Smooth muscle cell (in vitro differentiated cells): ENCODE results near the gene TMEM212. TPM values are rescaled to one million over a fixed set of nuclear protein-coding genes. Genes with fewer than 3 reads are reported as not detected.

Experiments
- DNase-seq: peaks from one replicate; lab custom pipeline; 2025; ENCODE audit not compliant: unreplicated experiment; lab: John Stamatoyannopoulos, UW
- H2AFZ ChIP-seq: fragments of 200-600 bp; sonication (generic); 2 replicates; pipeline ENCODE4 v1.6.0; 2016; ENCODE audit warnings: antibody characterized with exemption, low read depth, mild to moderate bottlenecking
- H3F3A ChIP-seq: fragments of 200-600 bp; sonication (generic); 2 replicates; pipeline ENCODE4 v1.6.0; 2017; ENCODE audit warnings: antibody characterized with exemption, low read depth
- H3K27ac ChIP-seq: fragments of 200-600 bp; sonication (generic); 2 replicates; pipeline ENCODE4 v1.5.1; 2016; ENCODE audit warnings: low read depth, mild to moderate bottlenecking
- H3K27me3 ChIP-seq: fragments of 200-600 bp; sonication (generic); 2 replicates; pipeline ENCODE4 v1.6.1; 2016; ENCODE audit warnings: low read depth, mild to moderate bottlenecking
- H3K36me3 ChIP-seq: fragments of 200-600 bp; sonication (generic); 2 replicates; pipeline ENCODE4 v1.5.1; 2016; ENCODE audit warnings: low read depth
- H3K4me1 ChIP-seq: fragments of 200-600 bp; sonication (generic); 2 replicates; pipeline ENCODE4 v1.5.1; 2016; ENCODE audit warnings: low read depth
- H3K4me2 ChIP-seq: fragments of 200-600 bp; sonication (generic); 2 replicates; pipeline ENCODE4 v1.6.0; 2016; ENCODE audit warnings: mild to moderate bottlenecking
- H3K4me3 ChIP-seq: fragments of 200-600 bp; sonication (generic); 2 replicates; pipeline ENCODE4 v1.5.1; 2016; ENCODE audit warnings: mild to moderate bottlenecking
- H3K79me2 ChIP-seq: fragments of 200-600 bp; sonication (generic); 2 replicates; pipeline ENCODE4 v1.6.0; 2016; ENCODE audit warnings: low read depth, mild to moderate bottlenecking
- H3K9ac ChIP-seq: fragments of 200-600 bp; sonication (generic); 2 replicates; pipeline ENCODE4 v1.6.0; 2016; ENCODE audit warnings: low read depth
- H3K9me3 ChIP-seq: fragments of 200-600 bp; sonication (generic); replicated peaks from 2 replicates; pipeline ENCODE4 v1.5.1; 2016; ENCODE audit warnings: low read depth
- H4K20me1 ChIP-seq: fragments of 200-600 bp; sonication (generic); 2 replicates; pipeline ENCODE4 v1.6.0; 2016; ENCODE audit warnings: low read depth
- WGBS: methylation state at CpG from one replicate; pipeline ENCODE4 v1.1.7; 2016; ENCODE audit warnings: low lambda C conversion rate; 5-methylcytosine and 5-hydroxymethylcytosine counted together
- polyA plus RNA-seq: library from polyadenylated mRNA; unstranded; fragments of >200 nt; fragmentation: Nextera tagmentation; extraction: Ambion mirVana; gene quantifications from 2 replicates; pipeline ENCODE4 v1.2.1, GENCODE V29; 2016
- total RNA-seq: library from RNA; depleted of rRNA; stranded (reverse); fragments of >200 nt; gene quantifications from 2 replicates; pipeline ENCODE4 v1.2.3, GENCODE V29; 2014
- TF ChIP-seq, protein P1 (sequence below): fragments of 200-600 bp; sonication (generic); IDR thresholded peaks from 2 replicates; pipeline ENCODE4 v1.5.1; 2017; ENCODE audit warnings: borderline replicate concordance, mild to moderate bottlenecking, antibody characterized with exemption; ENCODE audit not compliant: insufficient read depth, poor library complexity, severe bottlenecking

The TMEM212 gene
- total and polyA plus RNA-seq, 2 experiments from 2014 or later: not detected

DNA sequence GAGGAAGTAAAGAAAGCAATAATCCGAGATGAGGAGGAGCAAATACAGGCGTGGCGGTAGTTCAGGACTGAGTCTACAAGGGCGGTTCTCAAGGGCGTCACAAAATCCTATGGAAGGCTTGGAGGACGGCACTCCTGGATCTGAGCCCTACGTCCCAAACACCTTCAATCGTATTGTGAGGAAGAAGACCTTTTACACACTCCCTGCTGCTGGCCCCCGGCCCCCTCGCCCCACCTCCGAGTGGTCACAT, 33.6 kb upstream of the TMEM212 start:
- no peaks in the 10 kb centered on the region for H3K36me3 ChIP-seq
- no peaks in the 10 kb centered on the region for H3K9me3 ChIP-seq
- no peaks in the 10 kb centered on the region for H3K4me1 ChIP-seq
- TF ChIP-seq, protein P1, sequence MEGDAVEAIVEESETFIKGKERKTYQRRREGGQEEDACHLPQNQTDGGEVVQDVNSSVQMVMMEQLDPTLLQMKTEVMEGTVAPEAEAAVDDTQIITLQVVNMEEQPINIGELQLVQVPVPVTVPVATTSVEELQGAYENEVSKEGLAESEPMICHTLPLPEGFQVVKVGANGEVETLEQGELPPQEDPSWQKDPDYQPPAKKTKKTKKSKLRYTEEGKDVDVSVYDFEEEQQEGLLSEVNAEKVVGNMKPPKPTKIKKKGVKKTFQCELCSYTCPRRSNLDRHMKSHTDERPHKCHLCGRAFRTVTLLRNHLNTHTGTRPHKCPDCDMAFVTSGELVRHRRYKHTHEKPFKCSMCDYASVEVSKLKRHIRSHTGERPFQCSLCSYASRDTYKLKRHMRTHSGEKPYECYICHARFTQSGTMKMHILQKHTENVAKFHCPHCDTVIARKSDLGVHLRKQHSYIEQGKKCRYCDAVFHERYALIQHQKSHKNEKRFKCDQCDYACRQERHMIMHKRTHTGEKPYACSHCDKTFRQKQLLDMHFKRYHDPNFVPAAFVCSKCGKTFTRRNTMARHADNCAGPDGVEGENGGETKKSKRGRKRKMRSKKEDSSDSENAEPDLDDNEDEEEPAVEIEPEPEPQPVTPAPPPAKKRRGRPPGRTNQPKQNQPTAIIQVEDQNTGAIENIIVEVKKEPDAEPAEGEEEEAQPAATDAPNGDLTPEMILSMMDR: no peak
- peak overlapping the region; percentile 38 for H2AFZ ChIP-seq
- peak overlapping the region; percentile 66 for H3K4me3 ChIP-seq
- peak overlapping the region; percentile 83 for H3K4me2 ChIP-seq
- no peak for DNase-seq
- WGBS: 1% methylated on average over 10 of the region's 11 CpGs
- peaks cover 36% of the 10 kb centered on the region for H3K79me2 ChIP-seq
- H3K27me3 ChIP-seq: no peaks in the 10 kb centered on the region
- H3K27ac ChIP-seq: peak overlapping the region; percentile 95
- H3F3A ChIP-seq: peaks cover 8% of the 10 kb centered on the region
- no peaks in the 10 kb centered on the region for H4K20me1 ChIP-seq
- H3K9ac ChIP-seq: peak overlapping the region; percentile 90

GRCh38 chr3:171809861-171810628, 33.1 kb upstream of the TMEM212 start, which contains the start of gene PLD1:
Gene PLD1, minus strand, starts transcription at chr3:171810483. Its CDS starts 72,432 bp downstream, at chr3:171738051.
- Histone ChIP-seq H3K4me3 (peak within 1 kb of the TSS; percentile 66), H2AFZ (peak within 1 kb of the TSS; percentile 78), H3K79me2 (peaks cover 31% of the 10 kb centered on the region), H3K27ac (peak within 1 kb of the TSS; percentile 95), H3K4me1 (no peaks in the 10 kb centered on the region), H3K9ac (peak within 1 kb of the TSS; percentile 90), H4K20me1 (no peaks in the 10 kb centered on the region), H3K27me3 (no peaks in the 10 kb centered on the region), H3K36me3 (no peaks in the 10 kb centered on the region), H3F3A (peaks cover 8% of the 10 kb centered on the region), H3K9me3 (no peaks in the 10 kb centered on the region), H3K4me2 (peak within 1 kb of the TSS; percentile 83)
- TF ChIP-seq, protein P1: no peak
- WGBS: under 1% methylated on average over 77 of the region's 78 CpGs
- peak; percentile 89 for DNase-seq

DNA sequence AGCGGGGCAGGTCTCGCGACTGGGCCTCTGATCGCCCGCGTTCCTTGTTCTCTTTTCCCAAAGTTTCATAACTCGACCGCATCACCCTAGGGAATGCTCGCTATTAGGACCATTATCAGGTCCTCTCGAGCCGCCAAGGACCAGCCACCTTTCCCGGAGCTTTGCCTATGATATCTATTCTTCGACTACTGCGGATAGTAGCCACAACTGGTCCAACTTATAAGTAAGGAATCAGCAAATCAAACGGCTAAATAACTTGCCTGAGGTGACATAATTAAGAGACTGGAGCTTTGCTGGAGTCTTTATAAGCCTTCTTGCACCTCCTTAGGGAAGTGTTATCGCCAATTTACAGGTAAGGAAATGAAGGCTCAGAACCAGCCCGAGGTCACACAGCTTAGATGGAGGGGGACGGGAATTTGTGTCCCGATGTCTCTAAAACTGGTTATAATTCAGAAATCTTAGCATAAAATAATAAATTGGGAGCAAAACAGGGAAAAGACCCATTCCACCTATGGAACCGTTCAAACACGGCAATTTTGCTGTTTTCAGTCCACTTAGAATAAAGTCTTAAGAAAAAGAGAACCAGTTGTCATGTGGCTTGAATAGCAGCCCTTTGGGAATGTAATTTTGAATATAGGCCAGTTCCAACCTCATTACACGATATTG, 32.4 kb upstream of the TMEM212 start:
- Histone ChIP-seq H3K27me3 (no peaks in the 10 kb centered on the region), H3K9ac (peak overlapping the region; percentile 90), H3K4me1 (no peaks in the 10 kb centered on the region), H3K79me2 (peaks cover 24% of the 10 kb centered on the region), H3K36me3 (no peaks in the 10 kb centered on the region), H3K27ac (peak overlapping the region; percentile 95), H3K9me3 (no peaks in the 10 kb centered on the region), H2AFZ (peak overlapping the region; percentile 78), H3K4me2 (peak overlapping the region; percentile 83), H3F3A (peaks cover 8% of the 10 kb centered on the region), H4K20me1 (no peaks in the 10 kb centered on the region), H3K4me3 (peak overlapping the region; percentile 66)
- no peak for DNase-seq
- 18% methylated on average over 22 of the region's 22 CpGs for WGBS
- TF ChIP-seq, protein P1: no peak
